Neural cell (in vitro differentiated cells): Measurements from ENCODE around the gene RNU6-9. TPM values are rescaled to one million over a fixed set of nuclear protein-coding genes. Genes with fewer than 3 reads are reported as not detected.

ENCODE experiments used
- H2AFZ ChIP-seq: fragments of 200-600, 300-800 bp; sonication (generic), shearing (Covaris generic); 2 replicates; pipeline ENCODE4 v1.6.0; 2014; ENCODE audit warnings: low read depth, mild to moderate bottlenecking, antibody characterized with exemption, low read length, moderate library complexity
- H3F3A ChIP-seq: fragments of 200-600 bp; shearing (Covaris generic); 2 replicates; pipeline ENCODE4 v1.6.1; 2016; ENCODE audit warnings: mild to moderate bottlenecking, moderate library complexity, mixed read lengths, antibody characterized with exemption, low read length; ENCODE audit not compliant: insufficient read depth, poor library complexity, severe bottlenecking
- H3K27ac ChIP-seq: fragments of 200-600, 300-800 bp; sonication (generic), shearing (Covaris generic); 2 replicates; pipeline ENCODE4 v1.5.1; 2014; ENCODE audit warnings: mild to moderate bottlenecking, low read length, moderate library complexity
- H3K27me3 ChIP-seq: fragments of 300-800, 200-600 bp; sonication (generic), shearing (Covaris generic); 2 replicates; pipeline ENCODE4 v1.6.0; 2014; ENCODE audit warnings: mild to moderate bottlenecking, low read depth, low read length, moderate library complexity; ENCODE audit not compliant: insufficient read depth
- H3K36me3 ChIP-seq: fragments of 300-800, 200-600 bp; sonication (generic), shearing (Covaris generic); 2 replicates; pipeline ENCODE4 v1.5.1; 2014; ENCODE audit warnings: mild to moderate bottlenecking, antibody characterized with exemption, low read length, moderate library complexity; ENCODE audit not compliant: insufficient read depth
- H3K4me2 ChIP-seq: fragments of 300-800, 200-600 bp; sonication (generic), shearing (Covaris generic); 2 replicates; pipeline ENCODE4 v1.6.0; 2014; ENCODE audit warnings: mild to moderate bottlenecking, low read length
- H3K4me3 ChIP-seq: fragments of 300-800, 200-600 bp; sonication (generic), shearing (Covaris generic); 2 replicates; pipeline ENCODE4 v1.5.1; 2014; ENCODE audit warnings: mild to moderate bottlenecking, low read length, moderate library complexity
- H3K79me2 ChIP-seq: fragments of 200-600 bp; shearing (Covaris generic); replicated peaks from 2 replicates; pipeline ENCODE4 v1.6.0; 2014; ENCODE audit warnings: mild to moderate bottlenecking, low read length, moderate library complexity; ENCODE audit not compliant: insufficient read depth
- H3K9ac ChIP-seq: fragments of 300-800, 200-600 bp; sonication (generic), shearing (Covaris generic); 2 replicates; pipeline ENCODE4 v1.6.1; 2016; ENCODE audit warnings: mild to moderate bottlenecking, low read length, mixed read lengths
- H3K9me2 ChIP-seq: fragments of 200-600 bp; shearing (Covaris generic); 2 replicates; pipeline ENCODE4 v1.6.1; 2016; ENCODE audit warnings: mild to moderate bottlenecking, low read length, mixed read lengths; ENCODE audit not compliant: insufficient read depth
- H3K9me3 ChIP-seq: fragments of 200-600, 300-800 bp; sonication (generic), shearing (Covaris generic); 2 replicates; pipeline ENCODE4 v1.6.1; 2016; ENCODE audit warnings: mild to moderate bottlenecking, mixed run types, low read length, moderate library complexity, mixed read lengths
- H4K20me1 ChIP-seq: fragments of 200-600 bp; shearing (Covaris generic); 2 replicates; pipeline ENCODE4 v1.6.1; 2016; ENCODE audit warnings: mild to moderate bottlenecking, mixed run types; ENCODE audit not compliant: insufficient read depth
- EP300 ChIP-seq: fragments of 450-650 bp; conservative IDR thresholded peaks from 2 replicates; pipeline ENCODE4 v1.6.1; 2014; ENCODE audit warnings: antibody characterized with exemption, mild to moderate bottlenecking, moderate library complexity; ENCODE audit not compliant: poor library complexity, severe bottlenecking
- EZH2 ChIP-seq: fragments of 200-600, 300-800 bp; shearing (Covaris generic), sonication (generic); IDR thresholded peaks from 2 replicates; pipeline ENCODE4 v1.6.1; 2014; ENCODE audit warnings: antibody characterized with exemption, low read length, borderline replicate concordance, mild to moderate bottlenecking; ENCODE audit not compliant: insufficient read depth, poor library complexity, severe bottlenecking
- MXI1 ChIP-seq: fragments of 450-650 bp; conservative IDR thresholded peaks from 2 replicates; pipeline ENCODE4 v1.6.1; 2014; ENCODE audit warnings: antibody characterized with exemption, mild to moderate bottlenecking; ENCODE audit not compliant: poor library complexity, severe bottlenecking
- POLR2AphosphoS5 ChIP-seq: IDR thresholded peaks from 2 replicates; pipeline ENCODE4 v1.6.1; 2012
- RAD21 ChIP-seq: fragments of 450-650 bp; conservative IDR thresholded peaks from 2 replicates; pipeline ENCODE4 v1.6.1; 2014; ENCODE audit warnings: antibody characterized with exemption, mild to moderate bottlenecking, moderate library complexity
- REST ChIP-seq: IDR thresholded peaks from 2 replicates; pipeline ENCODE4 v1.6.1; 2012; ENCODE audit warnings: borderline replicate concordance
- SMC3 ChIP-seq: fragments of 450-650 bp; conservative IDR thresholded peaks from 2 replicates; pipeline ENCODE4 v1.6.1; 2014; ENCODE audit warnings: antibody characterized with exemption, mild to moderate bottlenecking, moderate library complexity; ENCODE audit not compliant: poor library complexity
- TAF1 ChIP-seq: IDR thresholded peaks from 2 replicates; pipeline ENCODE4 v1.6.1; 2012; ENCODE audit warnings: low read depth
- polyA plus RNA-seq: library from polyadenylated mRNA; depleted of rRNA; stranded (reverse); fragments of >200 nt; gene quantifications from 2 replicates; pipeline ENCODE4 v1.2.3, GENCODE V29; 2014
- TF ChIP-seq, protein P1 (sequence below): fragments of 450-650 bp; IDR thresholded peaks from 2 replicates; pipeline ENCODE4 v1.5.1; 2014; ENCODE audit warnings: antibody characterized with exemption, mild to moderate bottlenecking, moderate library complexity; ENCODE audit not compliant: poor library complexity, severe bottlenecking

Gene RNU6-9
- polyA plus RNA-seq, 1 donor from 2014 or later, result not detected

DNA sequence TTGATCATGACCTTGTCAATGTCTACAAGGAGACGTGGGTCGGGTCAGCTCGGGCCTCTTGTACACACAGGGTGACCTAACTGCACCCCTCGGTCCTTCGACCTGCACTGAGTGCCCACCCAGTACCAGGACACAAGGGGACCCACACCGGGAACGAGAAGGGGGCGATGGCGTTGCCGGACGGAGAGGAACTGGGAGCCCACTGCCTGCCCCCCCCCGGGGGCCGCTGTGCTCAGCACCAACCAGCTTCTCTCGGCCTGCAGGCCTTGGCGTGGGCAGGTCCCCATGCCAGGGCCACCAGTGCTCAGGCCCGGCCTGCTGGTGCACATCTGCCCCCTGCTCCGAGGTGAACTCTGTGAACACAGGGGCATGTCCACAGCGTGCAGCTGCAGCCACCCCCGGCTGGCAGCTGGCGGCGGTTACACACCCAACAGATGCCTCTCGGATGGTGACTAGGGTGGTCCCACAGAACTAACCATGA lies 19.7 kb upstream of the RNU6-9 start:
- Histone ChIP-seq H3K36me3 (no peaks in the 10 kb centered on the region), H3K27ac (no peak overlapping the region)

DNA sequence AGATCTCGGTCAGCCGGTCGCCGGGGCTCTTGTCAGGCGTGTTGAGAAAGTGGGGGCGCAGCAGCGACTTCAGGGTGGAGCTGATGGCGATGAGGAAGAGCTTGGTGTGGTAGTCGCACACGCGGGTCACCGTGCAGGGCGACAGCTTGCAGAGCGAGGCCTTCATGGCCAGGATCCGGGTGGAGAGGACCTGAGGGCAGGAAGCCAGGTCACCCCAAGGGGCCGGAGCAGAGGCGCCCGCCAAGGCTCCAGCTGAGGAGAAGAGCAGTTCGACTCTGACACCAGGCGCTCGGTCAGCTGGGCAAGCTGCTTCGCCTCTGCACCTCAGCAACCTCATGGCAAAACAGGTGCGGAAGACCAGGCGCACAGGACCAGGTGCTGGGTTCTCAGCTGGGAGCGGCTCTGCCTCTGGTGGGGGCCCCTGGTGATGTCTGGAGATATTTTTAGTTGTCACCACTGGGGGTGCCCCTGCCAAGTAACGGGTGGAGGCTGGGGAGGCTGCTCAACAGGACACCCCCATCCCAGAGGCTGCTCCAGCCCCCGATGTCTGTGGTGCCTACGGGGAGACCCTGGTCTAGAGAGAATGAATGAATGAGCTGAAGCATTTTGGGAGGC lies 17.9 kb upstream of the RNU6-9 start:
- H4K20me1 ChIP-seq, result no peaks in the 10 kb centered on the region
- H3K27ac ChIP-seq, result no peak overlapping the region
- H2AFZ ChIP-seq, result no peak overlapping the region
- H3K27me3 ChIP-seq, result no peaks in the 10 kb centered on the region
- no peak overlapping the region for H3K4me2 ChIP-seq
- H3K79me2 ChIP-seq, result no peaks in the 10 kb centered on the region
- TF ChIP-seq POLR2AphosphoS5, result no peak
- TF ChIP-seq RAD21, result no peak
- TF ChIP-seq EP300, result no peak
- TF ChIP-seq MXI1, result no peak
- no peak for TF ChIP-seq SMC3
- H3K9me3 ChIP-seq, result no peaks in the 10 kb centered on the region
- no peak overlapping the region for H3K9ac ChIP-seq
- H3F3A ChIP-seq, result no peaks in the 10 kb centered on the region
- no peaks in the 10 kb centered on the region for H3K36me3 ChIP-seq
- no peak overlapping the region for H3K4me3 ChIP-seq
- H3K9me2 ChIP-seq, result no peaks in the 10 kb centered on the region

More for the DNA sequence above, 19.7 kb upstream of the RNU6-9 start:
- Histone ChIP-seq H3F3A (no peaks in the 10 kb centered on the region), H3K4me2 (no peak overlapping the region), H3K9me3 (no peaks in the 10 kb centered on the region), H3K4me3 (no peak overlapping the region), H4K20me1 (no peaks in the 10 kb centered on the region), H3K9ac (no peak overlapping the region), H3K9me2 (no peaks in the 10 kb centered on the region), H2AFZ (no peak overlapping the region), H3K79me2 (no peaks in the 10 kb centered on the region), H3K27me3 (no peaks in the 10 kb centered on the region)
- no peak for TF ChIP-seq EZH2
- no peak for TF ChIP-seq TAF1
- no peak for TF ChIP-seq REST
- no peak for TF ChIP-seq POLR2AphosphoS5
- no peak for TF ChIP-seq EP300
- TF ChIP-seq RAD21, result no peak
- TF ChIP-seq, protein P1, sequence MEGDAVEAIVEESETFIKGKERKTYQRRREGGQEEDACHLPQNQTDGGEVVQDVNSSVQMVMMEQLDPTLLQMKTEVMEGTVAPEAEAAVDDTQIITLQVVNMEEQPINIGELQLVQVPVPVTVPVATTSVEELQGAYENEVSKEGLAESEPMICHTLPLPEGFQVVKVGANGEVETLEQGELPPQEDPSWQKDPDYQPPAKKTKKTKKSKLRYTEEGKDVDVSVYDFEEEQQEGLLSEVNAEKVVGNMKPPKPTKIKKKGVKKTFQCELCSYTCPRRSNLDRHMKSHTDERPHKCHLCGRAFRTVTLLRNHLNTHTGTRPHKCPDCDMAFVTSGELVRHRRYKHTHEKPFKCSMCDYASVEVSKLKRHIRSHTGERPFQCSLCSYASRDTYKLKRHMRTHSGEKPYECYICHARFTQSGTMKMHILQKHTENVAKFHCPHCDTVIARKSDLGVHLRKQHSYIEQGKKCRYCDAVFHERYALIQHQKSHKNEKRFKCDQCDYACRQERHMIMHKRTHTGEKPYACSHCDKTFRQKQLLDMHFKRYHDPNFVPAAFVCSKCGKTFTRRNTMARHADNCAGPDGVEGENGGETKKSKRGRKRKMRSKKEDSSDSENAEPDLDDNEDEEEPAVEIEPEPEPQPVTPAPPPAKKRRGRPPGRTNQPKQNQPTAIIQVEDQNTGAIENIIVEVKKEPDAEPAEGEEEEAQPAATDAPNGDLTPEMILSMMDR, result no peak
